GM21515 (cell line): ENCODE measurements around the gene MARCHF4.

Source experiments
- ATAC-seq: cut with Tn5 transposase; IDR thresholded peaks from one replicate; pipeline ENCODE4 v1.9.1; 2021; ENCODE audit not compliant: unreplicated experiment

MARCHF4 gene, protein sequence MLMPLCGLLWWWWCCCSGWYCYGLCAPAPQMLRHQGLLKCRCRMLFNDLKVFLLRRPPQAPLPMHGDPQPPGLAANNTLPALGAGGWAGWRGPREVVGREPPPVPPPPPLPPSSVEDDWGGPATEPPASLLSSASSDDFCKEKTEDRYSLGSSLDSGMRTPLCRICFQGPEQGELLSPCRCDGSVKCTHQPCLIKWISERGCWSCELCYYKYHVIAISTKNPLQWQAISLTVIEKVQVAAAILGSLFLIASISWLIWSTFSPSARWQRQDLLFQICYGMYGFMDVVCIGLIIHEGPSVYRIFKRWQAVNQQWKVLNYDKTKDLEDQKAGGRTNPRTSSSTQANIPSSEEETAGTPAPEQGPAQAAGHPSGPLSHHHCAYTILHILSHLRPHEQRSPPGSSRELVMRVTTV

DNA sequence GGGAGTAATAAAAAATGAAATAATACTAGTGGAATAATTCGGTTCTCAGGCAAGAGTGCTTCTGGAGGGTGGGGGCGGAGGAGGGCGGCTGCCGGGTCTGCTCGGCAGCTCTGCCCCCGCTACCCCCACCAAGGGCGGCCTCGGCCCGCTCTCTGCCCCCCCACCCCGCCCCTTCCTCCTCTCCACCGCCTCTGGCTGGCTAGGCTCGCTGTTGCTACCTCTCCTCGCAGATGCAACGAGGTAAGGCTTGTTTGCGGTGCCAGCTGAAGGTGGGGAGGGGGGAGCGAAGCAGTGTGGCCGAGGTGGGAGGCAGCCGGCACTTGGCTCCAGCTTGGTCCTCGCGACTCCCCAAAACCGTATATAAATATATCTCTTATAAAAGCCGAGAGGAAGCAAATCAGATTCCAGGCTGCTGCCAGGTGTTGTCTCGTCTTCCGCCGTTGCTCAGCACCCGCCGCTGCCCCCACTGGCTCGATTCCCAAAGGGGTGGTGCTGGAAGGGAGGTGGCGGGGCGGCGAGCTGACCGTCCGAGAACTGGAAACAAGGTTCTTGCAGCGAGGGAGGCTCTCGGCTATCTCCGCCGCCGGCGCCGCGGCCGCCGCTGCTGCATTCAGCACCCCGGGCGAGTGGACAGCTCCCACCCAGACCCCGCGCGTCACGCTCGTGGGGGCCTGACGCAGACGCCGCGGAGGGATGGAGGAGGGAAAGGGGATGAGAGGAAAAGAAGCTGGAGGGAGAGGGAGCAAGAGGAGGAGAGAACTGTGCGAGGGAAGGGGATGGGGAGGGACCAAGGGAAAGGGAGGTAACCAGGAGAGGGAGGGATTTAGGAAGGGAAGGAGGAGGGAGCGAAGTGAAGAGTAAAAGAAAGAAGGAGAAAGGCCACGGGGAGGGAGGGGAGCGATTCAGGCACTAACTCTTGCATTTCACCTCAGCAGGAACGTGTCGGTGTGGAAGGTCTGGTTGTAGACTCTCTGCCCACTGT, at the start of gene MARCHF4:
Gene MARCHF4 (minus strand): TSS at position 763 of the 982 bp plus-strand sequence. CDS start 2,223 bp downstream, outside the sequence.
- no peak for ATAC-seq

DNA sequence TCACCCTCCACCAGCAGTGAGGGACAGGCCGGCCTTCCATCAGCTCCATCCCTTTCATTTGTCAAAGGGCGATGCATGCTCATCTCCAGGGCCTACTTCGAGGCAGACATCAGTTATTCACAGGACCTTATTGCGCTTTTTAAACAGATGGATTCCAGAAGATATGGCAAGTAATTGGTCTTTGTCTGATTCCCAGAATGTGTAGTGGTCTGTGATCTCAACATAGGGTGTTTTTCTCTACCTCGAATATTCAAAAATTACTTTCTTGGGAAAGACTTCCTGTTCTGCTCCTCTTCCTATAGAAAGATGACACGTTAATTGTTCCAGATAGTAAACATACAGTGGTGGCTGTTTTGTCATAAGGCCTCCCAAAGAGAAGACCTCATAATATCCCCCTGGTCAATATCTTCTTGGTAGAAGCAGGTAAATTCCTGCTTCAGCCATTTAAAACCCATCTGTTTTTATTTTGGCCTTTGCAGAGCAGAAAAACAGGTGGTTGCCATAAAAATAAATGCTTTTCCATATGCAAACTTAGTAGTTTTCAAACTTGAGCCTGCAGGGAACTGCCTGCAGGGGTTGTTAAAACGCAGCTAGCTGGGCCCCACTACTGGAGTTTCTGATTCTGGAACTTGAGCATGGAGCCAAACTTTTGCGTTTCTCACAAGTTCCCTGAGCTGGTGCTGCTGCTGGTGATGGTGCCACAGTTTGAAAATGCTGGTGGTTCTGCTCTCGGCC, 48.3 kb upstream of the MARCHF4 start:
- ATAC-seq = no peak

DNA sequence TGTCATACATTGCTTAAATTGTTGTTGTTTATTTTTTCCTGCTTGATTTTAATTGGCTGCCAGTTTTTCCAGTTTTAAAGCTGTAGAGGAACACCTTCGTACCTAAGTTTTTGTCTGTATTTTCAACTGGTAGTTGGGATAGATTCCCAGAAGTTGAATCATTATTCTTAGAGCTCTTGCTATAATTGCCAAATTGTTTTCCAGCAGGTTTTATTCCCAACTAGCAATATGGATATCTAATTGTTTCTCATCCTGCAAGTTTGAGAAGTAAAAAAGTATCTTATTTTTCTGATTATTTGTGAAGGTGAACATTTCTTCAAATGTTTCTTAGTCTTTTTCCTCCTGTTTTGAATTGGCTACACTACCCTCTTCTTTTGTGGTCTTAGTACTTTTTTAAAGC, 46.7 kb upstream of the MARCHF4 start:
- no peak for ATAC-seq

DNA sequence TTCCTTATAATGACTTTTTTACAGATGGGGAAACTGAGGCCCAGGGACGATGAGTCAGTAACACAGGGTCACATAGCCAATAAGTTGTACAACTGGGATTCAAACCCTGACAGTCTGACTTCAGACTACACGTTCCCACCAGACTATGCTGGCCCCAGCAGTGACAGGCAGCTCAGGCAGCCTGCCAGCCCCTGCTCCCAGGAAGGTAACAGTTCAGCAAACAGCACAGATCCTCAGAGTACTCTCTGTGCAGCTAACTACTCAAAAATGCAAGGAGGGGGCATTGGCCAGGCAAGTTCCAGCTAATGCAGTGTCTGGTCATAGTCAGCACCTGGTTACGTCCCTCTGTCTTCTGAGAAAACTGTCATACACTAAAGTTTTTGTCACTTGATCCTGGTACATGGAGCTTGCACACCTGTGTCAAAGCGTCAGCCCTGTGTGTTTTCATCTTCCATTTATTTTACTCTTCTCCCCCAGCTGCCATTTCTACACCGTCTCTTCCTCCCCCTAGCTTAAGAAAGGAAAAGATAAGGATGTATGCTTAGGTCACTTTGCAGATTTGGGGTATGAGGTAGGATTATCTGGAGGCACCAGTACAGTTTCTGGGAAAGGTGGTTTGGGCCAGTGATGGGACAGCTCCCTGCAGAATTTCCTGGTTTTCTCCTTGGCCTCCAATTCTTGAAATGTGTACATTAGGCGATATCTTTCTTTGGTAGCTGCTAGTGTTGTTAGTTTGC, 44.5 kb upstream of the MARCHF4 start:
- ATAC-seq = no peak

GRCh38 chr2:216415541-216415940, 43.3 kb upstream of the MARCHF4 start:
- no peak for ATAC-seq

- no peak for ATAC-seq
Observed at GRCh38 chr2:216414772-216415319, 42.6 kb upstream of the MARCHF4 start.

DNA sequence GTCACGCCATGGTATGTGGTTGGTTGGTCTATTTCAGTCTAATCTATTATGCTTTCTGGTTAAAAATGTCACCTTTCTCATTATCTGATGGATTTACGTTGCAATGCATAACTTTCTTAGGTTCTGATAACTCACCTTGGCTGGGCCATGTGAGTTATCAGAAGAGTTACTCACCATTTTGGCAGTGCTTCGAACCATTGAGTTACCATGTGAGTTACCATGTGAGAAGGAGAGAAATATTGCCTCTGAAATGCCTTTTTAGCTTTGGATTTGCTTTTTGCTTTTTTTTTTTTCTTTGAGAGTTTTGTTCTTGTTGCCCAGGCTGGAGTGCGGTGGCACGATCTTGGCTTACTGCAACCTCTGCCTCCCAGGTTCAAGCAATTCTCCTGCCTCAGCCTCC, 41.6 kb upstream of the MARCHF4 start:
- no peak for ATAC-seq

DNA sequence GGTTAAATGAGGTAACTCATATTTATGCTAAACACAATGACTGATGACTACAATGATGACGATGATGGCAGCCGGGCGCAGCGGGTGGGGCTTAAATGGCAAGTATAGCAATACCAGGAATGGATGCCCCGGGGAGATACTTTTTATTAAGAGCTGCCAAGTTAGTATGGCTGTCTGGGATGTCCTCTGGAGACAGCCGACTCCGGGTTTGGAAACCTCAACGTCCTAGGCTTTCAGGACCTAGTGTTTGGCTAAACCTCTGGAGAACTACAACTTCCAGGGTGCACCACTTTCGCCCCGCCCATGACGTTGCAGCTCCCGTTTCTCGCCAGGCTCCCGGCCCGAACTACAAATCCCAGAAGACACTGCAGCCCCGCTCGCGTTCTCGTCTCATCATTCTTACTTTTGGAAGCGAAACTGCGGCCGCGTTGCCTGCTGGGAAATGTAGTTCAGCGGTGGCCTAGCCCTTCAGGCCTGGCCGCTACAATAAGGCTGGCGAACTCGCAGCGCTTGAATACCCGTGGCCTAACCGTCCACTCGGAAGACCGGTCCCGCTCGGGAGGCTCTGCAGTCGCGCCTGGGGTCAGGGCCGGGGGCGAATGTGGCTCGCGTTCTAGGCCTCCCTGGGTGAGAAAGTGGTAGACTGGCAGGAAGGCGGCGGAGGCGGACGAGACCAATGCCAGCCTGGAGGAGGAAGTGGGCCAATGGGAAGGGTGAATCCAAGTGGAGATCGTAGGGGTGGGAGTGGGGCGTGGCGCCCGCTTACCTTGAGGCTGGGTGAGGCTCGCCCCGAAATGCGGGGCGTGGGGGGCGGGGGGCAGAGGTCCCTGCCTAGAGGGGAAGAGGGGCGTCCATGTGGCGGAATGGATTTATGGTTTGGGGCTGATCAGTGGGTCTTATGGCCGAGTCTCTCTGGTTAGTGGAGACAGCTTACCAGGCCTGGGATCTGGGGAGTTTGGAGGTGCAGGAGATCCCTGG, 40.0 kb upstream of the MARCHF4 start, which contains the start of gene SMARCAL1:
Gene SMARCAL1 (plus strand): TSS at position 463 of the 978 bp plus-strand sequence. CDS start 2,221 bp downstream, outside the sequence.
- ATAC-seq = peak; percentile 91

- no peak for ATAC-seq
Observed at GRCh38 chr2:216410550-216410949, 38.3 kb upstream of the MARCHF4 start.

- no peak for ATAC-seq
Observed at GRCh38 chr2:216408426-216409290, 36.4 kb upstream of the MARCHF4 start.

DNA sequence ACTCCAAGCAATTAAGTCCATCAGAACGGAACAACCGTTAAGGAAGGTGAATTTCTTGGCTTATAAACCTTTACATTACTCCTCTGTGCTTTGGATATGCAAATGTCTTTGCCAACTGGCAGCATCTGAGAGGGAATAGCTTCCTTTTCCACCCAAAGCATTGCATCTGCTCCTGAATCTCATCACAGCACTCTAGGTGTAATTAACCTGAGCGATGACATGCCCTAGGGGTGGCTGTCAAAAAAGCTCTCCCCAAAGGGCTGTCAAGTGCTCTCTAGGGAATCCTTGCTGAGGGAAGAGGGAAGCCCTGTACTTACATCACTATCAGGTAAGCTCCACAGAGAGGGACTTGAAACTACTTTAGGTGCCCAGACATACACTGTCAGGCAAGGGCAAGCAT, 34.5 kb upstream of the MARCHF4 start:
- ATAC-seq = no peak

DNA sequence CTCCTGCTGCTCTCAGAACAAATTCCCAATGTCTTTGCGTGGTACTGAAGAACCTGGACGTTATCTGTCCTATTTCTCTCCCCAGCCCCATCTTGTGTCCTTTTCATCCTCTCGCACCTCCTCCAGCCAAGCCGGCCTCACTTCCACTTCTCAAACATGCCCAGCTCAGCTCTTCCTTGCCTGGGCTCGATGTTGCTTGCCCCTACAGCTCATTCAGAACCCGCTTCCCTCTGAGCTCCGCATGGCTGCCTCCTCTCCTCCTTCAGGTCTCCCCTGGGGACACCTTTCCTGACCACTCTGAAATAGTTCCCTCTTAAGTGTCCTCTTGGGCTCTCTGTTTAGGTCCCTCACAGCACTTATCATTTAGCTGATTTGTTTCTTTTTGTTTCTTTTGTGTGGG, 33.3 kb upstream of the MARCHF4 start:
- ATAC-seq = no peak

GRCh38 chr2:216404010-216404618, 31.8 kb upstream of the MARCHF4 start:
- peak; percentile 51 for ATAC-seq

DNA sequence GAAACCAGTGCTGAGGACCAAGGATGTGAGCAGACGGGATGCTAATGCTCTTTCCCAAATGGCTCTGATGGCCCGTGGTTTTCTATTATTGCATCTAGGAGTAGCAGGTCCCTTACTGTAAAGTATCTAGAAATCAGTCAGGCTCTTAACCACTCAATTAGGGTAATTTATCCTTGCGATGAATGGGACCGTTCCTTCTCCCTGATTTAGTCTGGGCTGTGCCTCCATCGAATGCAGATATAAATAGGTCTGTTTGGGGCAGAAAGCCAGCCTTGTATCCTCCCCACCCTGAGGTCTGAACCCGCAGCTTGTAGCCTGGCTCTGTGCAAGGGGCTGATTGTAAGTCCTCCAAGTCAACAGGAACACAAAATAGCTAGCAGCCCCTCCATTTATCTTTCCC, 30.5 kb upstream of the MARCHF4 start:
- no peak for ATAC-seq

DNA sequence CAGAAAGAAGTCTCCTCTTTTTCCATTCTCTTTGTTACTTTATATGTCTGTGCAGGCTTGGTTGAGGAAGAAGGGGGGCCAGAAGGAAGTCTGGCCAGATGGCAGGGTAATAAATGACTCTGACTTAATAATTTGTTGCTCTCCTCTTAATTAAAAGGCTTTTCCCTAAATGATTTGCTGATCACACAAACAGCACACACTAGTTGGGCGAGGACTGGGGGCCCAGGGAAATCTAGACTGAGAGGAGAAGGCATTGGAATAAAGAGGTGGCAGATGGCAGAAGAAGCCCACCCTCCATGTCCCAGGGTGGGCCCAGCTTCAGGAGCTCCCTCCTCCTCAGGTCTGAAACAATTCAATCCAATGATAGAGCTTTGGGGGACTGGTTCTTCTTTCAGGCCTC, 27.3 kb upstream of the MARCHF4 start:
- ATAC-seq = no peak

DNA sequence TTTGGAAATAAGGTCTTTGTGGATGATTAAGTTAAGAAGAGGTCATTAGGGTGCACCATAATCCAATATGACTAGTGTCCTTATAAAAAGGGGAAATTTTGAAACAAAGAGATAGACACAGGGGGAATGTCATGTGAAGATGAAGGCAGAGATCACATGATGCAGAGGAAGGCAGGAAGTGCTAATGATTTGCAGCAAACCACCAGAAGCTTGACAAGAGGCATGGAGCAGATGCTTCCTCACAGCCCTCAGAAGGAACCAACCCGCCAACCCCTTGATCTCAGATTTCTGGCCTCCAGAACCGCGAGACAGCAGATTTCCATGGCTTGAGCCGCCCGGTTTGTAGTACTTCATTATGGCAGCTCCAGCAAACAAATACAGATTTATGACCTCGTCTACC, 22.6 kb upstream of the MARCHF4 start:
- no peak for ATAC-seq
